Effector CD8-positive, alpha-beta T cell (primary cell): Measurements from ENCODE around the gene TMEM44.
"Not testable (repeated sequence)": the region's sequence is repeated elsewhere in the genome, so short reads cannot be mapped to it uniquely, and the experiment has no call there.

Experiments
- DNase-seq: peaks from one replicate; lab custom pipeline; 2025; lab: John Stamatoyannopoulos, UW

TMEM44 gene

GRCh38 chr3:194554473-194555123 lies 78.6 kb downstream of the TMEM44 start:
- no peak for DNase-seq

- no peak for DNase-seq
These were observed 80.8 kb downstream of the TMEM44 start for GRCh38 chr3:194552327-194552949.

DNA sequence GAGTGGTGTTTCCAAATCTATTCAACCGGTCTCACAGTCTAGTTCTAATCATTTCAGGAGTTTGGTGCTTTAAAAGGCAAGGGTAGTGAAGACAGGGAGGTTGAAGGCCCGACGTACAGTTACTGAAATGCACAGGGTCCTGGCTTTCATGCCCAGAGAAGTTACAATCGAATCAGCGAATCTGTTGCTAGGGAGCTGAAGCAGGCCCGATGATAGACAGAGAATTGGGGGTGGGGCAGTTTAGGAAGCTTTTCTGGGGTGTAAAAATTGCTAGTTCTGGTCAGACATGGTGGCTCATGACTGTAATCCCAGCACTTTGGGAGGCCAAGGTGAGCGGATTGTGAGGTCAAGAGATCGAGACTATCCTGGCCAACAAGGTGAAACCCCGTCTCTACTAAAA lies 83.4 kb downstream of the TMEM44 start:
- DNase-seq: no peak

GRCh38 chr3:194548346-194549321 lies 84.6 kb downstream of the TMEM44 start:
- no peak for DNase-seq

DNA sequence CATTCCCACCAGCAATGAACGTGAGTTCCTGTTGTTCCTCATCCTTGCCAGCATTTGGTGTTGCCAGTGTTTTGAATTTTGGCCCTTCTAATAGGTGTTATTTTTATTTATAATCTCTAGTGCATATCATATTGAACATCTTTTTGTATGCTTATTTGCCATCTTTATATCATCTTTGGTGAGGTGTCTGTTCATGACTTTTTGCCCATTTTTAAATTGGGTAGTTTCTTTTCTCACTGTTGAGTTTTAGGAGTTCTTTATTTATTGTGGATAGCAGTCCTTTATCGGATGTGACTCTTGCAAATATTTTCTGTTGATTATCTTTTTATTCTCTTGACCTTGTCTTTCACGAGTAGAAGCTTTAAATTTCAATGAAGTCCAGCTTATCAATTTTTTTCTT lies 86.2 kb downstream of the TMEM44 start:
- DNase-seq: no peak

DNA sequence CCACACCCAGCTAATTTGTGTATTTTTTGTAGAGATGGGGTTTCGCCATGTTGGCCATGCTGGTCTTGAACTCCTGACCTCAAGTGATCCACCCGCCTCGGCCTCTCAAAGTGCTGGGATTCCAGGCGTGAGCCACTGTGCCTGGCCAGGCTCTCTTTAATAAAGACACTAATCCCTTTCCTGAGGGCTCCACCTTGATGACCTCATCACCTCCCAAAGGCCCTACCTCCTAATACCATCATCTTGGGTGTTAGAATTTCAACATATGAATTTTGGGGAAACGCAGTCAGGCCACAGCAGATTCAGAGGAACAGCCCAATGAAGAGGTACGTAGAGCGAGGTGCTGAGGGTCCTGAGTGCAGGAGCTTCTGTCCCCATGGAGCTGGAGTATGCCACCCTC lies 87.7 kb downstream of the TMEM44 start:
- DNase-seq: not testable (repeated sequence)

DNA sequence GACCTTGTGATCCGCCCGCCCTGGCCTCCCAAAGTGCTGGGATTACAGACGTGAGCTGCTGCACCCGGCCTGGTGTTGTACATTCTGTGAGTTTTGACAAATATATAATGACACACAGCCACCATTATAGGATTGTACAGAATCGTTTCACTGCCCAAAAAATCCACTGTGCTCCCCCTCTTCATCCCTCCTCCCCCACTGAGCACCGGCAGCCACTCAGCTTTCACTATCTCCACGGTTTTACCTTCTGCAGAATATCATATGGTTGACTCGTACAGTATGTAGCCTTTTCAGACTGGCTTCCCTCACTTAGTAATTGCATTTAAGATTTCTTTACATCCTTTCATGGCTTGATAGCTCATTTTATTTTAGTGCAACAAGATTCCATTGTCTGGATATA lies 89.7 kb downstream of the TMEM44 start:
- DNase-seq: no peak

- no peak for DNase-seq
These were observed 91.7 kb downstream of the TMEM44 start for GRCh38 chr3:194541483-194541882.

- no peak for DNase-seq
These were observed 92.8 kb downstream of the TMEM44 start for GRCh38 chr3:194540274-194540905.

DNA sequence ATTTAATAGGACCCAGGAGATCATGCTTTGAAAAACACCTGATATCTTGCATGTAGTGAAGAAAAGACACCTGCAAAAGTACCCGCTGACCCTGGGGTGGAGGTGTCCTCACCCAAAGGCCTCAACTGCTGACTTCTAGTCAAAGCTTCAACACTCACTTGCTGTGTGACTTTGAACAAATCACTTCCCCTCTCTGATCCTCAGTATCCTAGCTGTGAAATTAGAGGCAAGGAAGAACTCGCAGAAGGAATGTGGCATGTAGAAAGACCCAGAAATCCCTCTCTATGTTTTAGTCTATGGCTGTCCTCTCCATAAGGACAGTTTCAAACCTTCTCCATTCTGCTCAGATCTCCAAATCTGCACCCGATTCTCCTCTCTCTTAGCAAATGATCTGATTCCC lies 93.7 kb downstream of the TMEM44 start:
- DNase-seq: no peak

DNA sequence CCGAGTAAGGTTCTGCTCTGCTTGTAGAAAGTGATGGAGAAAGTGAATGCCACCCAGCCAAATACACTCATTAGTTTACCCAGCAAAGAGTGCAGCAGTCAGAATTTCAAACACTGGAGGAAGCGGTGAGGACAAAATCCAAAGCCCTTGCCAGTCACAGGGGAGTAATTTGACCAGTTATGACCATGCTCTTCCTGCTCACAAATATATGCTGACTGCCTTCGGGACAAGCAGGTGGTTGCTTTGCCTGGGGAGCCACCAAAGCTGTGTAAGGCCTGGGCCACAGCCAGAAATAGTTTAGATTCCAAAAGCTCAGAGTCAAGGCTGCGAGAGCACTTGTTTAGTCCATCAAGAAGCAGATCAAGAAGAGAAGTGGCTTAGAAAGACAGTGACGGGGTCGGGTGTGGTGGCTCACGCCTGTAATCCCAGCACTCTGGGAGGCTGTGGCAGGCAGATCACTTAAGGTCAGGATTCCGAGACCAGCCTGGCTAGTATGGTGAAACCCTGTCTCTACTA lies 95.4 kb downstream of the TMEM44 start:
- DNase-seq: no peak
